ENCODE data around the gene RASGRF1.
"Not testable (repeated sequence)": the region's sequence is repeated elsewhere in the genome, so short reads cannot be mapped to it uniquely, and the experiment has no call there.

RASGRF1 gene, protein sequence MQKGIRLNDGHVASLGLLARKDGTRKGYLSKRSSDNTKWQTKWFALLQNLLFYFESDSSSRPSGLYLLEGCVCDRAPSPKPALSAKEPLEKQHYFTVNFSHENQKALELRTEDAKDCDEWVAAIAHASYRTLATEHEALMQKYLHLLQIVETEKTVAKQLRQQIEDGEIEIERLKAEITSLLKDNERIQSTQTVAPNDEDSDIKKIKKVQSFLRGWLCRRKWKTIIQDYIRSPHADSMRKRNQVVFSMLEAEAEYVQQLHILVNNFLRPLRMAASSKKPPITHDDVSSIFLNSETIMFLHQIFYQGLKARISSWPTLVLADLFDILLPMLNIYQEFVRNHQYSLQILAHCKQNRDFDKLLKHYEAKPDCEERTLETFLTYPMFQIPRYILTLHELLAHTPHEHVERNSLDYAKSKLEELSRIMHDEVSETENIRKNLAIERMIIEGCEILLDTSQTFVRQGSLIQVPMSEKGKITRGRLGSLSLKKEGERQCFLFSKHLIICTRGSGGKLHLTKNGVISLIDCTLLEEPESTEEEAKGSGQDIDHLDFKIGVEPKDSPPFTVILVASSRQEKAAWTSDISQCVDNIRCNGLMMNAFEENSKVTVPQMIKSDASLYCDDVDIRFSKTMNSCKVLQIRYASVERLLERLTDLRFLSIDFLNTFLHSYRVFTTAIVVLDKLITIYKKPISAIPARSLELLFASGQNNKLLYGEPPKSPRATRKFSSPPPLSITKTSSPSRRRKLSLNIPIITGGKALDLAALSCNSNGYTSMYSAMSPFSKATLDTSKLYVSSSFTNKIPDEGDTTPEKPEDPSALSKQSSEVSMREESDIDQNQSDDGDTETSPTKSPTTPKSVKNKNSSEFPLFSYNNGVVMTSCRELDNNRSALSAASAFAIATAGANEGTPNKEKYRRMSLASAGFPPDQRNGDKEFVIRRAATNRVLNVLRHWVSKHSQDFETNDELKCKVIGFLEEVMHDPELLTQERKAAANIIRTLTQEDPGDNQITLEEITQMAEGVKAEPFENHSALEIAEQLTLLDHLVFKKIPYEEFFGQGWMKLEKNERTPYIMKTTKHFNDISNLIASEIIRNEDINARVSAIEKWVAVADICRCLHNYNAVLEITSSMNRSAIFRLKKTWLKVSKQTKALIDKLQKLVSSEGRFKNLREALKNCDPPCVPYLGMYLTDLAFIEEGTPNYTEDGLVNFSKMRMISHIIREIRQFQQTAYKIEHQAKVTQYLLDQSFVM (N-terminal part only)

DNA sequence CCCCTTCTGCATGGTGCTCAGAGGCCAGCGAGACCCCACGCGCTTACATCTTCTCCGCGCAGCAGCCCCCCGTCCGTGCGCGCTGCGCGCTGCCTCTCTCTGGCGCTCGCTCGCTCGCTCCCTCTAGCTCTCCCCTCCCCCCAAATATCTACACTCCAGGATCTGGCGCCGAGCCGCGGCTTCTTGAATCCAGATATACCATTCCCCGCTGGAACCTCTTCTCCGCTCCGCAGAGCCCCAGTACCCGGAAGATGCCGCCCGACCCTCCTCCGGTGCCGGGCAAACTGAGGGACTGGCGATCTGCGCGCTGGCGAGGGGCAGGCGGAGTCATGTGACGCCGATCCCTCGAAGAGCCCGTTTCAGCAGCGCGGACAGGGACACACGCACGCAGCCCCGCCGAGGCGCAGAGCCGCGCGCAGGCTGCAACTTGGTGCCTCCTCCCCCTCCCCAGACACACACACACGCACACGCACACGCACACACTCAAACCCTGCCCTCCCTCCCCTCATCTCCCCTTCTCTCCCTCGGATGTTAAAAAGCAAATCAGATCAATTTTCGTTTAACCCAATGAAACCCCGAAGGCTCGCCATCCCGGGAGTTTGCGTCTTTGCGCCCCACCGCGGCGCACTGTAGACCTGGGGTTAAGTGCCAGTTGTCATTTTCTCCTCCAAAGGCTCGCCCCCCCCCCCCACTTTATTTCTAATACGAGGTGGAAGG is at the start of gene RASGRF1:
RASGRF1 (minus strand) TSS at position 294 of the 717 bp plus-strand sequence; CDS start at position 12, 282 bp downstream.
- DNase-seq (ENCODE audit: low spot score): no peak

DNA sequence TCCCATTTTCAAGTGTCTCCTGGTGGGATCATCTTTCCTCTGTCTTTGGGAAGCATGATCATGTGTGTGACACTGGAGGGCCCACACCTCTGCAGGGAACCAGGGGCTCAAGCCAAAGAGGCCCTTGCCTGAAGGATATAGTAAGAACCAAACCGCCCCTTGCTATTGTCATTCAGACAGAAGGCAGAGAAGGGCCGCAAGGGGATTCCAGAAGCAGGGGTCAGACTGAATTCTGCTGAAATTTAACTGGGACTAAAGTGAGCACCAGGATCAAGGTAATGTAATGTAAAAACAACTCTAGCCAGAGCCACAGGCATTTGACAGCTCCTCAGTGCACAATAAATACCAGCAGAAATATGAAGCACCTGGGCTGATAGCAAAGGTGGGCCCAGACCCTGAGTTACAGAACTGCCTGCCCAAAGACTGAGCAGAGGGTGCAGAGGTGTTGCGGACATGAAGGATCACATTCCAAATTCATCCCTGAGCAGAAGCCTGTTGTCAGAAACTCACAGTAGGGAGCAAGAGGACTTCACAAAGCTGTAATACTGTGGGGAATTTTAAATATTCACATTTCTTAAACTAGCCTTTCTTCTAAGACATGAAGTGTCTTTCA is 46.0 kb upstream of the RASGRF1 start:
- DNase-seq (ENCODE audit: low spot score): no peak

DNA sequence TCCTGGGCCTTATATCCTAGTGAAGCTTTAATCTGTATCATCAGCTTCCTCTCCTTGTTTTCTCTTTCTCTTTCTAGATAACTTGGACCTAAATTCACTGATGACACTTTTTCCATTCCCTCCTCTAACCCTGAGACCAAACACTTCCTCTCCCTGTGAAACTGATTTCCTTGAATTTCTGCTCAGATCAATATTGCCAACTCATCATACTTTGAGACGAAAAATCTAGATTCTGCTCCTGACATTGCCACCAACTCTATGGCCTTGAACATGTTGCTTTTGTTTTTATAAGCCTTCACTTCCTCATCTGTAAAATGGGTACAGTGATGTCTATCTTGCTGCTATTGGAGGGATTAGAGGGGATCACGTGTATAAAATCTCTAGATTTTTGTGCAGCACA is 42.7 kb upstream of the RASGRF1 start:
- DNase-seq (ENCODE audit: low spot score): no peak

DNA sequence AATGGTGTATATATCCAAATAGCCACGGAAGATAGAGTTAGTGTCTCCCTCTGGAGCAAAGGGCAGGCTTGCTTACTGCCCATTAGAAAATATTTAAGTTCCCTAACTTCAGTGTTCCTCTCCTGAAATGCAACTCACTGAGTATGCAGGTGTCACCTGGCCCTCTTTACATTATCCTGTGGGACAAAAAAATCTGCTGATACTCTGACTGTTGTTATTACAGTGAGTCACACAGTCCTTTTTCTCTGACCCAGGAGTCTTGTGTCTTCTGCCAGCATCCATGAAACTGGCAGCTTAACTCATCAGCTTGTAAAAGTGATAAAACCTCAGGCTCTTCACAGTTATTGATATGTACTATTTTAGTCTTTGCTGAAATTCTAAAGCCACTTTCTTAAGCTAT is 42.2 kb upstream of the RASGRF1 start:
- no peak for DNase-seq (ENCODE audit: low spot score)

DNA sequence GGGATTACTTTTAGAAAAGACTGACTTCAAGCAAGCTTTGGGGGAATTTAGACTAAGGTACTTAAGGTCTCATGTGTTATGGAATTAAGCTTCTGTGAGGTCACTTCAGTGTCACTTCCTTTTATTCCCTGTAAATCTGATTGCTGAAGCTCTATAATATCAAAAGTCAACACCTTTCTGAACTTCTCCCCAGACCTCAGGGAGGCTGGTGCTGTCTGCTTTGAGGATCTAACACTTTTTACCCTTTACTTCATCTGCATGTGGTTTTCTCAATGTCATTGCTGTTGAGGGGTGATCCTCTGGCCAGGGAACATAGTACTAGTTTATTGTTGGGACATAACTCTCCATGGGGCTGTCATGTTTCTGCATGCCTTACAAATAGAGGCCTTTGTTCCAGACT is 41.8 kb upstream of the RASGRF1 start:
- DNase-seq (ENCODE audit: low spot score): no peak

DNA sequence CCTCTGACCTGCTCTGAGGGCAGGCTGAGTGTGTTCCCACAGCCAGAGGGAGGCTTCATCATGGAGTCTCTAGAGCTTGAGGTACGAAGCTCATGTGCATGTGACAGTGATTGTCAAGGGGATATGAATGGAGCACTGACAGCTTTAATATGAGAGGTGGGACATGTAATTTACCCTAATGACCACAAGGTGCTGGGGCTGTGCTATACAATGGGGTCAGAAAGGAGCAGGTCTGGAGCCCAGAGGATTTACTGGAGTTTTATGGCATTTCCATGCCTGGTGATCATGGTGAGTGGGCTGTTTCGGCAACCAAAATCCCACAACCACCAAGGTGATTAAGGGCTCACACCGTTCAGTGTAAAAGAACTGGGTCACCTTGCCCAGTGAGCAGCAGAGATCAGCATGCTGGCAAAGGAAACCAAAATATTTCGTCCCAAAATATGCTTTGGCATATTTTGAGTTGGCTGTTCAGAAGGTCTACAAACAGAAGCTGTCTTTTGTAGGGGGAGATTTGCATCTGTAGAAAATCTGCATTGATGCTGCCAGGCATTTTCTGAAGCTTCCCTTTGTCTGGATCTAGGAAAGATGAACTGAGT is 40.1 kb upstream of the RASGRF1 start:
- DNase-seq (ENCODE audit: low spot score): no peak

DNA sequence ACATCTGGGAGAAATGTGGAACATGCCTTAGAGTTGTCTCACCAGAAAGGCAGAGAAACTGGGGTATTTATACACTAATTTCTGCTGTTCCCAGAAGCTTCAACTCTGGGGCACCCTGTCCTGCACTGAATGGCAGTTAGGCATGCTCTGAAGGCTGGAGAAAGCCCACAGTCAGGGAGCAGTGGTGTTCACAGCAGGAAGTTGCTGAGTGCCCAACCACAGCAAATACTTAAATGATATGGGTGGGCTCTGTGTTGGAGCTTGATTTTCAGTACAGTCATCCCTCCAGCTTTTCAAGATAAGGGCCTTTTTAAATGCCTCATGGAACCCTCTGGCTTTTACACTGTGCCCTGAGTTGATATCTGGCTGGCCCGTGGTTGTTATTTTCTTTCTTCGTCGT is 38.7 kb upstream of the RASGRF1 start:
- DNase-seq (ENCODE audit: low spot score): no peak

DNA sequence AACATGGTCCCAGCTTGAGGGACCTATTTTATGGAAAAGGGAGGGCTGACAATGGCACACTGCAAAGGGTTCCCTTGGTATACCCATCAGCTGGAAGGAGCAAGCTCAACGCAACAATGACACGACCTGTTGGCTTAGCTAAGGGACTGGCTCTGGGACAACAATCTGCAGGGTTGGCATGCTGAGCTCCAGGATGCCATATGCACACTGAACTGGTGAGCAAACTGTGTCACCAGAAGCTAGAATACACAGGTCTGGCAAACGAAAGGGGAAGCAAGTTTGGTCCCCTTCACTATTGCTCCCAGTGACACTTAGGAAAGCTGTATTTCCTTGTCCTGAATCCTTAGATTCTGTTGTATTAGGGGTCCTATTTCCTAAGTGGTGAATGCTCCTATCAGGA is 38.0 kb upstream of the RASGRF1 start:
- no peak for DNase-seq (ENCODE audit: low spot score)

DNA sequence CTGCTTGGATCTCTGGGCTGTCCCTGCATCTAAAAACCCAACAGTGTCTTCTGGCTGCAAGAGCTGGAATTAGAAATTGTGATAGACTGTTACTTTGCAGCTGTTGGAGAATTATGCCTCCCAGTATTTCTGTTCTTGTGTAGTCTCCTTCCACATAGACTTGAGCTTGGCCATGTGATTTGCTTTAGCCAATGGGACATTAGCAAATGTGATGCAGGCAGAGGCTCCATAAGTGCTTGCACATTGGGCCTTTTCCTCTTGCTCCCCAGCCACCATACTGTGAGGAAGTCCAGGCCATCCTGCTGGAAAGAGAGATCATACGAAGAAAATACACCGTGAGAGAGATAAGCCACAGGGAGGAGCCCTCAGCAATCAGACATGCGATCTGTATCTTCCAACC is 33.8 kb upstream of the RASGRF1 start:
- DNase-seq (ENCODE audit: low spot score): no peak

DNA sequence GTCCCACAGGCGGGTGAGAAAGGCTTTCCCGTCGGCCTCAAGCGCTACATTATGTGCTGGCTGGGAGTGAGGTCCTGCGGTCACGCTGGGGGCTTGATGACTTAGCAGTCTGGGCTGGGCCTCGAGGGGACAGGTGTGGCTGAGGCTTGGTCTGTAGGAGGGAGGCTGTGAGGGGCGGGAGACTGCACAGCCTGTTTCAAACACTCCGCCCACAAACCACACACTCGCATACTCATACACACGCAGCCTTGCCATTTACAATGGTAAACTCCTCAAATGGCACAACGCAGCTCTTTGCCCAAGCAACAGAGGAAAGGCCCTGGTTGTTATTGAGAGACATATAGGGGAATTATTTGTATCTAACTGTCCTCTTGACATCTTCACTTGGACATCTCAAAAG is 32.4 kb upstream of the RASGRF1 start:
- DNase-seq (ENCODE audit: low spot score): no peak

DNA sequence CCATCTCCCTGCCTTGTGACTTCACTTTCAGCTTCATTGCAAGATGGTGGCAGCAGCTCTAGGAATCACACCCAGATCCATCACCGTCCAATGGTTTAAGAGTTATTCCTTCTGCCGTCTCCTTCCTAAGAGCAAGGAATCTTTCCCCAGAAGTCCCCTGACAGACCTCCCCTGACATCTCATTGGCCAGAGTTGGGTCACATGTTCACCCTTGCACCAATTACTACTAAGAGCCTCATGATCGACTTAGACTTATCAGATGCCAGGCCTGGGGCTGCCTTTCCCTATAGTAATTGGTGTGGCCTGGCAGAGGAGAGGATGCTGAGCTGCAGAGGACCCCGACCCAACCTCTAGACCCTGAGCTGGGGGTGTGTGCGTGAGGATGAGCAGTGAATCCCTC is 31.8 kb upstream of the RASGRF1 start:
- no peak for DNase-seq (ENCODE audit: low spot score)

DNA sequence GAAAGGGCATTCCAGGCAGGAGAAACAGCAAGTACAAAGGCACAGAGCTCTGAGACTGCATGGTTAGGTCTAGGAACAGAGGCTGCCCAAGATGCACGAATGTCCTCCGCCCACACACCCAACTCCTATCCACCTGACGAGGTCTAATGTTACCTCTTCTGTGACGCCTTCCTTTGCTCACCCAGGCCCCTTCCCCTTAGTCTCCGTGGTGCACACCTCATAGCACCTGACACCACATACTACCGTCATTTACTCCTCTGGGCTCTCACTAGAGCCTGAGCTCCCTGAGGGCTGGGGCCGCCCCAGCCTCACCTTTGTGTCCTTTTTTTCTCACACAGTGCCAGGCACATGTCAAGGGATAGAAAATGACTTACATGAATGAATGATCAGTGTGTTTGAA is 31.0 kb upstream of the RASGRF1 start:
- no peak for DNase-seq (ENCODE audit: low spot score)

DNA sequence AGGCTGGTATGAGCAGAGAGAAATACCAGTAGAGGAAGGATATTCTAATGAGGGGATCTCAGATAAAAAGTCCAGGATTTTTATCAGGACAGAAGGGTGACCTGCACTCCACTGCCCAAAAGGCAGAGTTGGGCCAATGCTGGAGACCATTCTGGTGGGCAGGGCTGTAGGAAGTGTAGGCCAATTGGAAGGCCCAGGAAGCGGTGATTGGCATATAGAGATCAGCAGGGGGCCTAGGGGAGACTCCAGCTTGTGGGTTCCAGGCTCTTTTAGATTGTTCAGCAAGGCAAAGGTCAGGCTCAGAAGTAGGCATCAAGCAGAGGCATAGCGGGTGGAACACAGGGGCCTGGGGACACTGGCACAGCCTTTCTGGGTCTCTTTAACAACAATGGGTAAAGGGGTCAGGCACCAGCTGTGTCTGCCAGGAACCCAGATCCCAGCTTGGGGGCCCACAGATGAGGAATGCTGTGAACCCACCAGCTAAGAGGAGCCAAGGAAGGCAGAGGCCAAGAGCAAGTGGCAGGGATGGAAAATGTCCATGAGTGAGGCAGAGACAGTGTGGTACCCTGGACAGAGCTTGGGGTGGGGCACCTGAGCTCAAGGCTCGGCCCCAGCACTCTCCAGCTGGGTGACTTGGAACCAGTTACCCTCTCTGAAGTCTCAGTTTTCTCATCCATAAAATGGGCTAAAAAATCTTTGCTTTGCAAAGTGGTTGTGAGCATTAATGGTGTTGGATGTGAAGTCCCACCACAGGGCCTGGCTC is 27.0 kb upstream of the RASGRF1 start:
- DNase-seq (ENCODE audit: low spot score): no peak

DNA sequence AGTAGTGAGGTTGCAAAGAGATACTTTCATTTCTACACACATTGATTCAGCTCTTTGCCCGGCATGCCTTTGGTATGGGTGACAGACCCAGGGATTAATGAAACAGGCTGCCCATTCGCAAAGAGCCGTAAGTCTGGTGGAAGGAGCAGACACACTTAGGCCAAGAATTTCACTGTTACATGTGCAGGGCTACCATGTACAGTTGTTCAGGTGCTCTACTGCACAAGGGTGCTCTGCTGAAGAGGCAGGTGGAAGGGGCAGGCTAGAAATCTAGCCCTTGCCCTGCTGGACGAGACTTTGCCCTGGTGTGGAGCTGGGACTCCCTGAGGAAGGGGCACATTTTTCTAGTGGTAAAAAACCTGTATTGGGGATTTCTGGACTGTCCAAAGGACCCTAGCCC is 26.2 kb upstream of the RASGRF1 start:
- DNase-seq (ENCODE audit: low spot score): no peak

DNA sequence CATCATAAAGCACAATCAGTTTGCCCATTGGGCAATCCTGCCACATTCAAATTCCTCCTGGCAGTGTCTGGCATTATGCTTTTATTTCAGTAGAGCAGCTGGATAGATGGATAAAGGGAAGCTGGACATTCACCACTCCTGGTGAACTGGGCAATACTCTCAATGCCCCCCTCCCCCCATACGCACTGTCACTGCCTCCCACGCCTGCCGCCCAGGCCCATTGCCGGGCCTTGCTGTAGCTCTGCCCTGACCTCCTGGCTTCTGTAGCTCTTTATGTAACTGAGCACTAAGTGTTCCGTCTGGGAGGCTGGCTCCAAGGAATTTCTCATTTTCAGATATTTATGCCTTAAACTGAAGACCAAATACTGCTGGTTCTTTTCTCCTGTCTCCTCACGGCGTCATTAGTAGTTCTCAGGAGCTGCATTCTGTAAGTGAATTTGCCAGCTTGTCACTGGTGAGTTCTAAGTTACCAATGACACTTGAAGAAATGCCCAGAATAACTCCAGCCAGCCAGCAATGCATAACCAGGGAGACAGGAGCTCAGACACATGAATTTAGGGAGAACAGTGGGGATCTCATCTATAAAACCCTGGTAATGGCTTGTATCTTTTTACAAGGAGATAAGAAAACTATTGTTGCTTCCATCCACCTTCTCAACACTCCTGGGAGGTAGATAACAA is 25.5 kb upstream of the RASGRF1 start:
- no peak for DNase-seq (ENCODE audit: low spot score)

DNA sequence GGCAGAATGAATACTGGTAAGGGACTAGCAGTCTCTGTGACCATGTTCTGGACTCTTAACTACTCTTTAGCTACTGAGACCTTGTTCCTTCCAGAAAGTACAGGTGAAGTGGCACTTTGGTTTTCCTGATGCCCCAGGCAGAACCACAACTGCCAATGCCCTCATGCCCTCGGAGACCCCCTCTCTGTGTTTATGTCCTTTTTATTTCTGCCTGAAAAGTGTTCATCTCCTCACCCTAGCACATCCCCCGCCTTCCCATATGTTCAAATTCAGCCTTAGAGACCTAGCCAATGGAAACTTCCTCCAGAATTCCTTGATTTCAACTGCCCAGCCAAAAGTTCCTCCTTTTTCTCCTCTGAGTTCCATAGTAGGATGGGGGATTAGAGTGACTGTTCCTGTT is 23.3 kb upstream of the RASGRF1 start:
- DNase-seq (ENCODE audit: low spot score): no peak

DNA sequence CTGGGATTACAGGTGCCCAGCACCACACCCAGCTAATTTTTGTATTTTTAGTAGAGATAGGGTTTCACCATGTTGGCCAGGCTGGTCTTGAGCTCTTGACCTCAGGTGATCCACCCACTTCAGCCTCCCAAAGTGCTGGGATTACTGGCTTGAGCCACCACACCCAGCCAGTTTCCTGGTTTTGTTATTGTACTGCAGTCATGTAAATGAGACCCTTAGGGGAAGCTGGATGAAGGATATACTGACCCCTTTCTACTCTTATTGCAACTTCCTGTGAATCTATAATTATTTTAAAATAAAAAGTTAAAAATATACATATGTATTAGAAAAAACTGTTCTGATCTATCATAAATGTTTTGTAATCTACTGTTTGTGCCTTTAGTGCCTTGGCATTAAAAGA is 20.8 kb upstream of the RASGRF1 start:
- not testable (repeated sequence) for DNase-seq (ENCODE audit: low spot score)

DNA sequence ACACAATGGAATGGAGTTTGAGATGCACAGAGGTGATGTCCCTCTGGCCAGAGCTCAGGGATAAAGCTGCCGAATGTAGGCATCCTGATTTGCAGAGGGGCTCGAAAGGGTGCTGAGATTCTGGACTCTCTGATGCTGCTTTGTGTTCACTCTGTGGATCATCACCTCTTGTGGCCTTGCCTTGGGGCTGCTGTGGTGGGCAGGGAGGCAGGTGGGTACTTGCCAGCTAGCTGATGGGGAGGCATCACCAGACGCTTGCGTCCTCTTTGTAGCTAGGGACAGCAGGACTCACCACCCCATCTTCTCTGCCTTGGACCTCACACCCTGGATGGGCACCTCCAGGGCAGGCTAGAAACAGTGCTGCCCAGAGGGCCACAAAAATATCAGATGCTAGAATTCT is 14.6 kb upstream of the RASGRF1 start:
- no peak for DNase-seq (ENCODE audit: low spot score)

DNA sequence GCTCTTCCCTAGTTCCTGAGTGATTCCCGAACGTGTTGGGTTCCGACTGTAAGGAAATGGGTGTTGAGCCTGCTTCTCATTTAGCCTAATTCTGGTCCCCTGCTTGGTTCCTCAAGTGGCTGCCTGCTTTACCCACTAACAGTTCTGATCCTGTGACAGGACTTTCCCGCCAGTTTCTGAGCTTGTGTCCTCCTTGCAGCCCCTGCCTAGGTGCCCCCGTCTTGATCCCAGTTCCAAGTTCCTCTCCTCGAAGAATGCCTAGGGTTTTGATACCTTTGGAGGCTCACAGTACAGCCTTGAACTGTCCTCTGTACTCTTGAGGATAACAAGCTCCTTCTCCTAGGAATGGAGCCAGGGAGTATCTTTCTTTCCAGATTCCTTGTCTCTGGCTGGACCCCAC is 12.0 kb upstream of the RASGRF1 start:
- no peak for DNase-seq (ENCODE audit: low spot score)
